Non-pigmented ciliary epithelial cell (primary cell): ENCODE measurements around the gene ENO2.

Experiments
- DNase-seq: peaks from one replicate; pipeline ENCODE4 v3.0.0-alpha.2; 2010; ENCODE audit warnings: low read depth

ENO2 gene

GRCh38 chr12:6912164-6912935 is 2.0 kb upstream of the ENO2 start:
- DNase-seq, result no peak

- DNase-seq, result no peak
These were observed 788 bp downstream of the ENO2 start for GRCh38 chr12:6914947-6915788.

DNA sequence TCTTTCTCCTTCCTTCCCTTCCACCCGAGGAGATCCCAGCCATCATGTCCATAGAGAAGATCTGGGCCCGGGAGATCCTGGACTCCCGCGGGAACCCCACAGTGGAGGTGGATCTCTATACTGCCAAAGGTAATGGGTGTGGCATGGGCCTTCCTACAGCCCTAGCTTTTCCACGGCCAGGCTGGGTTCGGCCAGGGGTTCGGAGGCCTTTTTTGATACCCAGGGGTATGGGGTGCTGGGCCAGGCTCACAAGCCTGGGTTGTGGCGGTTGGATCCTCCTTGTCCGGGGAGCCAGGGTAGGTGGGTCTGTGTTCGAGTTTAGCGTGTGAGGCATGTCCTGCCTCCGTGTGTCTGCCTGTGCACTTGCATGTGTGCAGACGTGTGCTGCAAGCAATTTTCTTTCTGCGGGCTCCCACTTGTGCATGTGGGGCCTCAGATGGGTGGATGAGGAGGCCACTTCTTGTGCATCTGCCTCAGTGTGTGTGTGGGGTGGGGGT is 1.5 kb downstream of the ENO2 start:
- no peak for DNase-seq

DNA sequence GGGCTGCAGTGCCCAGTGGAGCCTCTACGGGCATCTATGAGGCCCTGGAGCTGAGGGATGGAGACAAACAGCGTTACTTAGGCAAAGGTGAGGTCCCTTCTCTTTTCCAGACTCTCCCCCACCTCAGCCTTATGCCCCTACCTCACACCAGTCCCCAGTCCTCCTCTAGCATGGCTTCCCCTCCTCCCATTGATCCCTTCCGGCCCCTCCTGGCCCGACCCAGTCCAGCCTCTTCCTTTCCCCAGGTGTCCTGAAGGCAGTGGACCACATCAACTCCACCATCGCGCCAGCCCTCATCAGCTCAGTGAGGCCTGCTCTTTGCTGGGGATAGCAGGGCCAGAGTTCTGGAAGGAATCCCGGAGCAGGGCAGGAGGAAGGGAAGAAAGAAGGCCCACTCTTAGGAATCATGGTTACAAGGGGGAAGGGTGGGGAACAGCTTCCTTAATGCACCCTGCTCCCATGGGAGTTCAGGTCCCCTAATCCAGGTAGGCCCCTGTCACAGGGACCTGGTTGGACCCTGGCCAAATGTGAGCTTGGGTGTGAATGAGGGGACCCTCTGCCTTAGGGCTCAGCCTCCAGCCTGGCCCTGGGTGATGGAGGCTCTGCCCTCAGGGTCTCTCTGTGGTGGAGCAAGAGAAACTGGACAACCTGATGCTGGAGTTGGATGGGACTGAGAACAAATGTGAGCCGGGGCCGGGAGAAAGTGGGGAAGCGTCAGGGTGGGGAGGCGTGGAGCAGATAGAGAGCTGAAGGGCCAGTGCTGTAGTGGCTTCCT is 2.2 kb downstream of the ENO2 start:
- DNase-seq, result no peak

DNA sequence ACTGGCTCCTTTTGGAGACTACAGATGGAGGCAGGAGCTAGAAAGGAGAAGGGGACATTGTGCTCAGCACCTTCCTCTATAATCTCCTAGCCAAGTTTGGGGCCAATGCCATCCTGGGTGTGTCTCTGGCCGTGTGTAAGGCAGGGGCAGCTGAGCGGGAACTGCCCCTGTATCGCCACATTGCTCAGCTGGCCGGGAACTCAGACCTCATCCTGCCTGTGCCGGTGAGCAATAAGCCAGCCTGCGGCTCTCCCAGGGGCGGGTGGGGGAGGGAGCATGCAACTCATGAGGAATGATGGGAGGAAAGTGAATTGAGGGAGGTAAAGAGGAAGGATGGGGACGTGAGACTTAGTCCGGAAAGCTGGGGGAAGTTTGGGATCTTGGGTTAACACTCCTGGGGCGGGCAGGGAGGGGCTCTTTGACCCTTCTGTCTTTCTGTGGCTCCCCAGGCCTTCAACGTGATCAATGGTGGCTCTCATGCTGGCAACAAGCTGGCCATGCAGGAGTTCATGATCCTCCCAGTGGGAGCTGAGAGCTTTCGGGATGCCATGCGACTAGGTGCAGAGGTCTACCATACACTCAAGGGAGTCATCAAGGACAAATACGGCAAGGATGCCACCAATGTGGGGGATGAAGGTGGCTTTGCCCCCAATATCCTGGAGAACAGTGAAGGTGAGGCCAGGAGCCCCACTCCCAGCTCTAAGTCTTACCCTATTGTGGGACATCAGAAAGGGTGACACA is 3.3 kb downstream of the ENO2 start:
- DNase-seq, result no peak

GRCh38 chr12:6919588-6919987 is 5.2 kb downstream of the ENO2 start:
- no peak for DNase-seq

DNA sequence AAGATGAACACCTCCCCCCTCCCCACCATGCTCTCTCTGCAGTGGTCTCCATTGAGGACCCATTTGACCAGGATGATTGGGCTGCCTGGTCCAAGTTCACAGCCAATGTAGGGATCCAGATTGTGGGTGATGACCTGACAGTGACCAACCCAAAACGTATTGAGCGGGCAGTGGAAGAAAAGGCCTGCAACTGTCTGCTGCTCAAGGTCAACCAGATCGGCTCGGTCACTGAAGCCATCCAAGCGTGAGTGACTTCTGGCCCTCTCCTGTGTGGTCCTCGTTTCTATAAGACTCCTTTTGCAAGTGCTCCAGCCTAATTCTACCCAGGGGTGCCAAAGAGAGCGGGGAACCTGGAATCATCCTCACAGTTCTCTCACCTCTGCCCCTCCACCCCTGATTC is 7.2 kb downstream of the ENO2 start:
- no peak for DNase-seq

GRCh38 chr12:6921996-6922946 is 7.9 kb downstream of the ENO2 start:
- no peak for DNase-seq

DNA sequence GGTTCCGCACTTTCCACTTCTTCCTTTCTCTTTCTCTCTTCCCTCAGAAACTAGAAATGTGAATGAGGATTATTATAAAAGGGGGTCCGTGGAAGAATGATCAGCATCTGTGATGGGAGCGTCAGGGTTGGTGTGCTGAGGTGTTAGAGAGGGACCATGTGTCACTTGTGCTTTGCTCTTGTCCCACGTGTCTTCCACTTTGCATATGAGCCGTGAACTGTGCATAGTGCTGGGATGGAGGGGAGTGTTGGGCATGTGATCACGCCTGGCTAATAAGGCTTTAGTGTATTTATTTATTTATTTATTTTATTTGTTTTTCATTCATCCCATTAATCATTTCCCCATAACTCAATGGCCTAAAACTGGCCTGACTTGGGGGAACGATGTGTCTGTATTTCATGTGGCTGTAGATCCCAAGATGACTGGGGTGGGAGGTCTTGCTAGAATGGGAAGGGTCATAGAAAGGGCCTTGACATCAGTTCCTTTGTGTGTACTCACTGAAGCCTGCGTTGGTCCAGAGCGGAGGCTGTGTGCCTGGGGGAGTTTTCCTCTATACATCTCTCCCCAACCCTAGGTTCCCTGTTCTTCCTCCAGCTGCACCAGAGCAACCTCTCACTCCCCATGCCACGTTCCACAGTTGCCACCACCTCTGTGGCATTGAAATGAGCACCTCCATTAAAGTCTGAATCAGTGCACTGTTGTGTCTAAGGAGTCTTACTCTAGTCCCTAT is 8.8 kb downstream of the ENO2 start:
- no peak for DNase-seq

DNA sequence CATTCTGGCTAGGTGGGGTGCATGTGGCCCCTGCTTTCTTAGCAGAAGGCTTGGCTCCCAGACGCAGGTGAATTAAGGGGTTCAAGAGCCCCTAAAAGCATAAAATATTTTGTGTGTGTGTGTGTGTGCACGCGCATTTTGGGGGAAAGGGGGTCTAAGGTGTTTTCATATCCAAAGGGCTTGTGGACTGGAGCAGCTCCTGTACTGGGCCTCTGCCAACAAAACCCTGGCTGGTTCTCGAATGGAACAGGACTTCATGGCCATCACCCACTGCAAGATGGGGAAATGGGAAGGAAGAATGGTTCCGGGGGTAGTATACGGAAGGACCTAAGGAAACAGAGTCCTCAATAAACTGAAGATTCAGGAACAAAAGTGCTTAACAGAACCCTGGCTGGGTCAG is 9.5 kb downstream of the ENO2 start:
- no peak for DNase-seq

GRCh38 chr12:6925239-6925539 is 10.8 kb downstream of the ENO2 start:
- no peak for DNase-seq

DNA sequence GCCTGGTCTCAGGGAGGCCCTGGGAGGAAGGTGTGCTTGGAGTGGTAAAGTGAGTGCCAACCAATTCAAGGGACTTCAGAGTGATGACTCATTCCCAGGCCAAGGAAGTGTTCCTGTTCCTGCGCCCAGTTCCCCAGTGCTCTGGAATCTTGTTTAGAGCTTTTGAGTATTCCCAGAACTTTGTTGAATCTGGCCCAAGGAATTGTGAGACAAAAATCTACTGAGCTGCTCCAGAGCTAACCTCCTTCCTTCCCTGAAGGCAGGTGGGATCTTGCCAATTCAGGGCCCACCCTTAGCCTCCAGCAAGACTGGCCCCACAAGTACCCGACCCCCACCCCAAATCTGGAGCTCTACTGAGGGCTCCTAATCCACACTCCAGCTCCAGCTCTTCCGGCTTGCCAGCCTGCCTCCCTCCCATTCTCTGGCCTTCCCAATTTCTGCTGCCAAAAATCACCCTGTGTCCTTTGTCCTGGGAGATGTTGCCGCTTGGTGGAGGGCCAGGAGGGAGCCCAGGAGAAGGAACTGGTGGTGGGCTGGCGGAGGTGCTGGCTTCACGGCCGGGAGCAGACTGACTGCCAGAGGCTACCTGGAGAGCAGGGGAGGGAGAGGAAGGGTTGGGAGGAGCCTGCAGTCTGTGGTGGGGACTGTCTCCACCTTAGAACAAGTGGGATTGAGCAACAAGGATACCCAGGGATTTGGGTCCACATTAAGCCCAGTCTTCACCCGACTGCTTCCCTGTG is 11.3 kb downstream of the ENO2 start:
- no peak for DNase-seq

DNA sequence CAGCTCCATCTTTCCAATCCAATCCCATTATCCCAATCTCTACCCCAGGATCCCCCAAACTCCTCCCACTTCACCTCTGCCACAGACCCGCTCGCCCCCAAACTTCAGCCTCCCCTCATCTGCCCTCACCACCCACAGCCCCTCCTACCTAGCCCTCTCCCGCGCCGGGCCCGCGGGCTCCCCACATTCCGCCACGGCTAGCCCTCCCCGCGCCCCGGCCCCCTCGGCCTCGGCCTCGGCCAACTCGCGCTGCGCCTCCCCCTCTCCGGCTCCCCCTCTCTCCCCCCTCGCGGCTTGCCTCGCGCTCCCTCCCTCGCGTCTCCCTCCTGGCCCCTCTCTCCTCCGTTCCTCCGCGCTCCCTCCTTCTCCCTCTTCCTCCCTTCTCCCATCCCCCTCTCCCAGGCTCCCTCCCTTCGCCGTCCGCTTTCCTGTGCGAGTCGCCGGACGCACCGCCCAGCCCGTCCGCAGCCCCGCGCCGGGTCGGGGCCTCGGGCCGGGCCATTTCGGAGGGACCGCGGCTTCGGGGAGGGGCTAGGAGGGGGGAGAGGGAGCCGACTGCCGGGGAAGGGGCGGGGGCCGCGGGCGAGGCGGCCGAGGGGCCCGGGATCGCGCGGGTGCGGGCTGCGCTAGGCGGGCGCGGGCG is 13.1 kb downstream of the ENO2 start, which contains the start of gene ATN1:
Gene ATN1, plus strand, starts transcription at position 581 of the 643 bp plus-strand sequence. CDS start 6,043 bp downstream, outside the sequence.
- no peak for DNase-seq

- no peak for DNase-seq
These were observed 13.8 kb downstream of the ENO2 start for GRCh38 chr12:6928022-6928702.

GRCh38 chr12:6928703-6929407 is 14.5 kb downstream of the ENO2 start:
- no peak for DNase-seq

- no peak for DNase-seq
These were observed 15.4 kb downstream of the ENO2 start for GRCh38 chr12:6929466-6930452.
